ENCODE results near the gene QRICH1.

QRICH1 gene

GRCh38 chr3:48997714-48998637, 95.9 kb downstream of the QRICH1 start:
- DNase-seq (ENCODE audit: low read depth), result no peak

GRCh38 chr3:48997102-48997635, 96.7 kb downstream of the QRICH1 start:
- DNase-seq (ENCODE audit: low read depth), result no peak

GRCh38 chr3:48996640-48997039, 97.2 kb downstream of the QRICH1 start:
- no peak for DNase-seq (ENCODE audit: low read depth)

GRCh38 chr3:48993834-48994233, 100.0 kb downstream of the QRICH1 start:
- no peak for DNase-seq (ENCODE audit: low read depth)

DNA sequence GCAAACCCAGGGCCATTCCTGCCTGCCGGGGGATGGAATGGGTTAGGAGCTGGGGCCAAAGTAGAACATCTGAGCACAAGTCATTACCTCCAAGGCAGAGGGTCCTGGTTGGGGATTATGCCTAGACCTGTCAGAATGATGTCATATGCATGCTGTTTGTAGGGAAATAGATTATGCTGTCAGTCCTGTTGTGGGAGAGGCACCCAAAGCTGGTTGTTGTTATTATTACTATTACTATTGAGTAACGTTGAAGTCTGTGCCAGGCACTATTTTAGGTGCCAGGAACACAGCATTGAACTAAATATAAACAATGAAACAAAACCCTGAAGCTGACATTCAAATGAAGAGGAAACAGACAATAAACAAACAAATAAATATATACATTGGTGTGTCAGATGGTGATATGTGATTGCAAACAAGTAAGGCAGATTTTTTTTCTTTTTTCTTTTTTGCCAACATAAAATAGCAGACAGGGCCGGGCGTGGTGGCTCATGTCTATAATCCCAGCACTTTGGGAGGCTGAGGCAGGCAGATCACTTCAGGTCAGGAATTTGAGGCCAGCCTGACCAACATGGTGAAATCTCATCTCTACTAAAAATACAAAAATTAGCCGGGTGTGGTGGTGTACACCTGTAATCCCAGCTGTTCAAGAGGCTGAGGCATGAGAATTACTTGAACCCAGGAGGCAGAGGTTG, 101.9 kb downstream of the QRICH1 start:
- DNase-seq (ENCODE audit: low read depth), result no peak

DNA sequence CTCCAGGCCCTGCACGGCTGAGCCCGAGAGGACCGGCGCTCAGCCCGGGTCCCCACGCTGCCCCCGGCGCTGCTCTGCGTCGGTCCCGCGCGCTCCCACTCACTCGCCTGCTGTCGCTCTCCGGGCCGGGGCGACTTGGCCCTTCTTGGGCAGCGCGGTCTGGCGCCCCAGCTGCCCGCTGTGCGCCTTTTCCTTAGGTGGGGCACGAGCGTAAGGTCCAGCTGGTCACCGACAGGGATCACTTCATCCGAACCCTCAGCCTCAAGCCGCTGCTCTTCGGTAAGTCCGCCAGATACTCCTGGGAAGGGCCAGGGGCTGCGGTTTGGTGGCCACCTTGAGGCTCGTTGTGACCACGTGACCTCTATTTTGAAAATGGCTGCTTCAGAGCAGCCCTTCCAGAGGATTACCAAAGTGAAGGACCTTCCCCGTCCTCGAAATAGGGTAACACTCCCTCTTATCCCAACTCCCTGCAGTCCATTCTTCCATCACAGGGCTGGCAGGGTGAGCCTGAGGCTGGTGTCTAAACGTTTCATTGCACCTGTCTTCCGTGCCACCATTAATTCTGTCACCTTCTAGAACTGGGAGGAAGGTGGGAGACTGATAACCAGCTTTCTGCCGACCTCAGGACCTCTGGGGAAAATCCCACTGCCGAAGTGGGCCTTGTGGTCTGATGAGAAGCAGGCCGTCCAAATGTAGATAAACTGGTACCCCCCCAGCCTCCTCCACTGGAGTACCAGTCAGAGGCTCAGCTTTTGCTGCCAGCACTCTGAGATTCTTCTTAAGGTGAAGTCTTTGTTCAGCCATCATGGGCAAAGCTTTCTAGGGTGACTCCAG, 103.0 kb downstream of the QRICH1 start:
- DNase-seq (ENCODE audit: low read depth), result no peak

GRCh38 chr3:48989796-48990635, 103.9 kb downstream of the QRICH1 start, which contains the start of gene P4HTM:
Gene P4HTM, plus strand, starts transcription at chr3:48990241. Its CDS starts 16 bp downstream, at chr3:48990257.
- peak; percentile 82 for DNase-seq (ENCODE audit: low read depth)

- DNase-seq (ENCODE audit: low read depth), result no peak
These were observed 104.6 kb downstream of the QRICH1 start for GRCh38 chr3:48989126-48989795.

DNA sequence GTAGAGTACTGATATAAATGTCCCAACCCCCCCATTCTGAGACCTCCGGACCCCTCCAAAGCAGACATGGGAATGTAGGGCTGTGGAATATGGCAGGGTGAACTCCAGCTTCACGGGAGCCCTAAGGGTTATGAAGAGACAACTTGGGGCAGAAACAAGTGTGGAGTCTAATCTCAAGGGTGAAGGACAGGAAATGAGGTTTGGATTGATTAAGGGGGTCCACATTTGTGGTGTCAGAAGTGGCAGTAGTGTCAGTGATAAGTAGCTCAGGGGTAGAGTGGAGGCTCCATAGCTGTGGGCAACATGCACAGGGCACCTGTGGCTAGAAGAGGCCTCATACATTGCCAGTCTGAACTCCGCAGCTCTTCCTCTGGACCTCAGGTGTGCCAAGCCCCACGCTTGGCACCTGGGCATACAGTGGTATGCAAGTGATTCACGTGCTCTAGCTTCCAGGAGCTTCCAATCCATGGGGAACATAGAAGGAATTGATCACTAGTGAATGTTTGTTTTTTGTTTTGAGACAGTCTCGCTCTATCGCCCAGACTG, 108.0 kb downstream of the QRICH1 start:
- no peak for DNase-seq (ENCODE audit: low read depth)

DNA sequence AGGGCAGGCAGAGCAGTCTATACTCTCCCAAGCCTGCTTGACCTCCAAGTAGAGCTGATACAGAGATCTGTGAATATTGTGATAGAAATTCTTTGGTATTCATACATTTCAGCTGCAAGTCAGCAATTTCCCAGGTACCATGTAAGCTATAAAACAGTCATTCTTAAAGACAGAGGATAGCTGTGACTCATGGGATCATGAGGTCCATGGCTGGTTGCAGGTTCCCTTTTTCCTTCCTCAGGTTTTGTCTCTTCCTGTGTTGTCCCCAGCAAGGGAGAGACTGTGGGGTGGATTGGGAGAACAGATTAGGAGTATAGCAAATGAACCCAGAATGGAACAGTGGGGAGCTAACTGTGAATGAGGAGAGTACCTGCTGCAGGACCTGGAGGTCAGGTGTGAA, 109.2 kb downstream of the QRICH1 start:
- DNase-seq (ENCODE audit: low read depth), result no peak

GRCh38 chr3:48983096-48983495, 110.8 kb downstream of the QRICH1 start:
- DNase-seq (ENCODE audit: low read depth), result no peak

- no peak for DNase-seq (ENCODE audit: low read depth)
These were observed 111.2 kb downstream of the QRICH1 start for GRCh38 chr3:48982686-48983085.

- DNase-seq (ENCODE audit: low read depth), result no peak
These were observed 111.9 kb downstream of the QRICH1 start for GRCh38 chr3:48982016-48982415.

GRCh38 chr3:48980295-48980694, 113.6 kb downstream of the QRICH1 start:
- DNase-seq (ENCODE audit: low read depth), result no peak
